ENCODE results near the gene JUNB. TPM values are rescaled to one million over a fixed set of nuclear protein-coding genes. Genes with fewer than 3 reads are reported as not detected.

The JUNB gene
- total RNA-seq, 1 experiment from 2014 or later = 194 TPM

DNA sequence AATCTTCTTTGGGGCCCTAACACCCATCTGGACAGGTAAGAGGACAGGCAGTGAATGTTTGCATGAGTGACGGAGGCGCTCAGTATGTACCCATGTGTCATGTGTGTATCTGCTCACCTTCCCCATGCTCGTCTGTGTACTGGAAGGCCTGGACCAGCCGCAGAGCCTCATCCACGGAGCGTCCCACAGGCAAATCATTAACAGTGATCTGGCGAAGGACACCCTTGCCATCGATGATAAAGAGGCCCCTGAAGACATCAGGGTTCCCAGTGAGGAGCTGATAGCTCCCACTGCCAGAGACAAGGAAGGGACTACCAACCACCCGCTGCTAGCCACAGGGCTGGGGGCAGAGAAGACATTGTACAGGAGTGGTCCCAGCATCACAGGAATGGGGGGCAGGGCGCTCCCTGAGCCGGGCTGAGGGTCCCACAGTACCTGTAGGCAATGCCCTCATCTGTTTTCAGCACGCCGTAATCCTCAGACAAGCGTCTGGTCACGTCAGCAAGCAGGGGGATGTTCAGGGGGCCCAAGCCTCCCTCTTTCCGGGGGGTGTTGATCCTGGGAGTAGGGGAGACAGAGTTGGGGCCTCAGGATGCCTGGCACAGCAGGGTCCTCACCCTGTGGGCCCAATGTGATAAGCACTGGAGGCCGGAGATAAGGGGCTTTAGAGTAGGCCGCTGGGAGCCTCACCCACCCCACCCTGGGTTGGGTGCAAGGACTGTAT, 8.6 kb downstream of the JUNB start:
- DNase-seq (ENCODE audit: low read depth, low spot score) = no peak
- H3K36me3 ChIP-seq (ENCODE audit: control insufficient read depth in 1 of 2, insufficient read depth in 2 of 2, low read length in 2 of 2) = peaks cover 4 to 19% of the 10 kb centered on the region in 2 experiments; a peak in 3 of 4 replicates
- no peak overlapping the region for H2AFZ ChIP-seq (ENCODE audit: low read depth, low read length, poor library complexity, severe bottlenecking)
- H4K20me1 ChIP-seq (ENCODE audit: insufficient read depth) = no peaks in the 10 kb centered on the region
- H3K27ac ChIP-seq (ENCODE audit: low read depth, low read length) = peak overlapping the region; percentile 86; the same call in 1 of the 2 replicates
- H3K27me3 ChIP-seq (ENCODE audit: insufficient read depth, low read length) = no peaks in the 10 kb centered on the region
- peak overlapping the region; percentile 94; the same call in 1 of the 2 replicates for H3K9ac ChIP-seq (ENCODE audit: low read length)
- peak overlapping the region; percentile 100 for H3K4me2 ChIP-seq (ENCODE audit: low read length)
- no peaks in the 10 kb centered on the region for H3K9me2 ChIP-seq (ENCODE audit: insufficient read depth)
- H3K9me3 ChIP-seq (ENCODE audit: control insufficient read depth in 1 of 2, insufficient read depth in 1 of 2, low read depth in 1 of 2, low read length in 2 of 2) = no peaks in the 10 kb centered on the region
- peak overlapping the region; percentile 93 to 97 for H3K4me3 ChIP-seq (replicated peaks in 1 of 2; ENCODE audit: low read depth in 1 of 2, low read length in 2 of 2)
- POLR2A ChIA-PET = interaction anchor here (1.0 to 1.8 kb wide), 4 partner anchors 8 to 63 kb away, joined by 3 to 5 read pairs (median 4); partner anchors contain the start of genes GET3 and JUNB
- no TSS peak for BruUV-seq (replicated peaks)
- intact Hi-C loops (cut with micrococcal nuclease) = loop anchor here (5.0 kb wide), 1 partner anchor 37 kb away; the partner anchor contains the start of gene MAST1
- RAD21 ChIA-PET (ENCODE audit: low non-redundant PET in 1 of 2, low total read pairs in 2 of 2, uncharacterized antibody in 2 of 2, unreplicated experiment in 2 of 2) = no interaction called here
- CTCF ChIA-PET = interaction anchor here (0.9 to 6.4 kb wide), 2 partner anchors 23 to 40 kb away, joined by 3 to 87 read pairs; no protein-coding TSS in a partner anchor
- peaks cover 25% of the 10 kb centered on the region for H3K79me2 ChIP-seq (ENCODE audit: insufficient read depth, low read length)
- no peak for ATAC-seq
- H3K4me1 ChIP-seq (ENCODE audit: control insufficient read depth in 1 of 2, insufficient read depth in 2 of 2, low read length in 2 of 2) = peaks cover 23 to 46% of the 10 kb centered on the region in 2 experiments
- TF ChIP-seq, protein P1, sequence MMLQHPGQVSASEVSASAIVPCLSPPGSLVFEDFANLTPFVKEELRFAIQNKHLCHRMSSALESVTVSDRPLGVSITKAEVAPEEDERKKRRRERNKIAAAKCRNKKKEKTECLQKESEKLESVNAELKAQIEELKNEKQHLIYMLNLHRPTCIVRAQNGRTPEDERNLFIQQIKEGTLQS (IDR thresholded peaks at IDR 0.05) = no peak
- TF ChIP-seq ZFX (IDR thresholded peaks at IDR 0.05) (no peak), POLR2AphosphoS5 (IDR thresholded peaks at IDR 0.05; ENCODE audit: low read depth, low read length) (no peak), YY1 (IDR thresholded peaks at IDR 0.05; ENCODE audit: extremely low read depth, insufficient replicate concordance, low read depth, low read length) (no peak), SIN3A (IDR thresholded peaks at IDR 0.05; ENCODE audit: low read depth) (no peak), JUND (IDR thresholded peaks at IDR 0.05) (no peak), EZH2 (IDR thresholded peaks at IDR 0.05) (no peak), ZNF274 (IDR thresholded peaks at IDR 0.05; ENCODE audit: low read depth, low read length) (no peak), CBX3 (IDR thresholded peaks at IDR 0.05; ENCODE audit: low read depth) (no peak), EGR1 (IDR thresholded peaks at IDR 0.05; ENCODE audit: low read depth) (no peak), ELF1 (IDR thresholded peaks at IDR 0.05; ENCODE audit: borderline replicate concordance, low read depth) (no peak), SP1 (IDR thresholded peaks at IDR 0.05; ENCODE audit: low read depth) (no peak), FOSL1 (IDR thresholded peaks at IDR 0.05; ENCODE audit: low read depth) (no peak), EZH2phosphoT487 (IDR thresholded peaks at IDR 0.05; ENCODE audit: borderline replicate concordance) (no peak)
- TF ChIP-seq, protein P2, sequence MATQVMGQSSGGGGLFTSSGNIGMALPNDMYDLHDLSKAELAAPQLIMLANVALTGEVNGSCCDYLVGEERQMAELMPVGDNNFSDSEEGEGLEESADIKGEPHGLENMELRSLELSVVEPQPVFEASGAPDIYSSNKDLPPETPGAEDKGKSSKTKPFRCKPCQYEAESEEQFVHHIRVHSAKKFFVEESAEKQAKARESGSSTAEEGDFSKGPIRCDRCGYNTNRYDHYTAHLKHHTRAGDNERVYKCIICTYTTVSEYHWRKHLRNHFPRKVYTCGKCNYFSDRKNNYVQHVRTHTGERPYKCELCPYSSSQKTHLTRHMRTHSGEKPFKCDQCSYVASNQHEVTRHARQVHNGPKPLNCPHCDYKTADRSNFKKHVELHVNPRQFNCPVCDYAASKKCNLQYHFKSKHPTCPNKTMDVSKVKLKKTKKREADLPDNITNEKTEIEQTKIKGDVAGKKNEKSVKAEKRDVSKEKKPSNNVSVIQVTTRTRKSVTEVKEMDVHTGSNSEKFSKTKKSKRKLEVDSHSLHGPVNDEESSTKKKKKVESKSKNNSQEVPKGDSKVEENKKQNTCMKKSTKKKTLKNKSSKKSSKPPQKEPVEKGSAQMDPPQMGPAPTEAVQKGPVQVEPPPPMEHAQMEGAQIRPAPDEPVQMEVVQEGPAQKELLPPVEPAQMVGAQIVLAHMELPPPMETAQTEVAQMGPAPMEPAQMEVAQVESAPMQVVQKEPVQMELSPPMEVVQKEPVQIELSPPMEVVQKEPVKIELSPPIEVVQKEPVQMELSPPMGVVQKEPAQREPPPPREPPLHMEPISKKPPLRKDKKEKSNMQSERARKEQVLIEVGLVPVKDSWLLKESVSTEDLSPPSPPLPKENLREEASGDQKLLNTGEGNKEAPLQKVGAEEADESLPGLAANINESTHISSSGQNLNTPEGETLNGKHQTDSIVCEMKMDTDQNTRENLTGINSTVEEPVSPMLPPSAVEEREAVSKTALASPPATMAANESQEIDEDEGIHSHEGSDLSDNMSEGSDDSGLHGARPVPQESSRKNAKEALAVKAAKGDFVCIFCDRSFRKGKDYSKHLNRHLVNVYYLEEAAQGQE (IDR thresholded peaks at IDR 0.05; ENCODE audit: low read depth) = no peak
